ENCODE measurements around the gene RNF115. TPM values are rescaled to one million over a fixed set of nuclear protein-coding genes. Genes with fewer than 3 reads are reported as not detected.

Gene RNF115
- total and polyA plus RNA-seq, 2 donors (not counting 1 experiment from before 2014, with no cell fraction given): 4.6 to 19.8 TPM

GRCh38 chr1:145795257-145795881, 28.5 kb downstream of the RNF115 start:
- intact Hi-C loops (cut with micrococcal nuclease): no loop called here

More at GRCh38 chr1:145795257-145795881, 28.5 kb downstream of the RNF115 start:
- Histone ChIP-seq H3K36me3 (replicated peaks in 1 of 2; ENCODE audit: control extremely low read depth in 1 of 2, control insufficient read depth in 1 of 2, extremely low read depth in 1 of 2, insufficient read depth in 2 of 2, low read length in 1 of 2) (peaks cover 0 to 11% of the 10 kb centered on the region in 2 experiments), H3K9me3 (ENCODE audit: control extremely low read depth in 1 of 3, control insufficient read depth in 2 of 3, insufficient read depth in 1 of 3, low read length in 2 of 3) (peaks cover 10 to 26% (median 22%) of the 10 kb centered on the region in 3 donors), H3K4me2 (replicated peaks; ENCODE audit: low read depth, low read length, poor library complexity, severe bottlenecking) (no peak overlapping the region), H3K27me3 (replicated peaks in 1 of 4; ENCODE audit: control extremely low read depth in 1 of 4, control insufficient read depth in 3 of 4, insufficient read depth in 4 of 4, low read length in 3 of 4) (no peaks in the 10 kb centered on the region), H3K27ac (ENCODE audit: low read length in 2 of 2) (no peak overlapping the region), H4K20me1 (ENCODE audit: control insufficient read depth, insufficient read depth, low read length, poor library complexity, severe bottlenecking) (peaks cover 10% of the 10 kb centered on the region), H3K9ac (ENCODE audit: low read length) (no peak overlapping the region), H2AFZ (ENCODE audit: insufficient read depth, low read depth, low read length, poor library complexity, severe bottlenecking) (no peak overlapping the region), H3K4me1 (ENCODE audit: control insufficient read depth in 2 of 2, insufficient read depth in 2 of 2, low read length in 2 of 2) (no peaks in the 10 kb centered on the region), H3K79me2 (ENCODE audit: control insufficient read depth, insufficient read depth, low read length) (peaks cover 67% of the 10 kb centered on the region), H3K4me3 (ENCODE audit: control extremely low read depth in 1 of 5, extremely low read depth in 1 of 5, insufficient read depth in 1 of 5, low read depth in 2 of 5, low read length in 4 of 5) (no peak overlapping the region)
- CTCF ChIA-PET: interaction anchor here (0.6 to 1.0 kb wide), 2 partner anchors 10 to 237 kb away, joined by 3 to 4 read pairs; no protein-coding TSS in a partner anchor
- Mint-ChIP-seq H3K27me3 (no peaks in the 10 kb centered on the region), H3K4me1 (peaks cover 2% of the 10 kb centered on the region), H3K4me3 (no peak overlapping the region), H3K9me3 (ENCODE audit: insufficient read depth) (peaks cover 12% of the 10 kb centered on the region), H3K27ac (no peak overlapping the region)
- TF ChIP-seq EZH2 (IDR thresholded peaks at IDR 0.05; ENCODE audit: borderline replicate concordance, insufficient read depth, low read depth, low read length, poor library complexity, severe bottlenecking) (no peak), CTCF (IDR thresholded peaks at IDR 0.05) (no peak)
- DNase-seq (no peak), ATAC-seq (ENCODE audit: low read depth) (no peak)
- 93% methylated on average over 4 of the region's 10 CpGs for WGBS (ENCODE audit: insufficient coverage)
- POLR2A ChIA-PET: no interaction called here
